Neutrophil (primary cell): ENCODE results near the gene CBLN2.

Experiments used
- H3K27ac ChIP-seq: fragments of 200-600 bp; sonication (generic); 2 replicates; pipeline ENCODE4 v1.5.1; 2016; ENCODE audit warnings: mild to moderate bottlenecking, moderate library complexity
- H3K27me3 ChIP-seq: fragments of 200-600 bp; sonication (generic); 2 replicates; pipeline ENCODE4 v1.6.0; 2016; ENCODE audit warnings: mild to moderate bottlenecking
- H3K36me3 ChIP-seq: fragments of 200-600 bp; sonication (generic); 2 replicates; pipeline ENCODE4 v1.5.1; 2017
- H3K4me1 ChIP-seq, 2 experiments: fragments of 200-600 bp in 1 of 2; sonication (generic) in 1 of 2; 1 replicate in 1 of 2; 2 replicates in 1 of 2; pipeline versions ENCODE4 v1.5.1 to v1.6.1; 2013 to 2016; ENCODE audit warnings: low read depth in 1 of 2, low read length in 1 of 2, mild to moderate bottlenecking in 1 of 2, moderate library complexity in 1 of 2; ENCODE audit not compliant: control insufficient read depth in 1 of 2, insufficient read depth in 1 of 2
- H3K4me3 ChIP-seq, 2 experiments: fragments of 200-600 bp in 1 of 2; sonication (generic) in 1 of 2; 1 replicate in 1 of 2; 2 replicates in 1 of 2; pipeline ENCODE4 v1.5.1; 2013 to 2016; ENCODE audit warnings: low read depth in 1 of 2, low read length in 1 of 2, mild to moderate bottlenecking in 1 of 2, moderate library complexity in 1 of 2
- H3K9me3 ChIP-seq: fragments of 200-600 bp; sonication (generic); 2 replicates; pipeline ENCODE4 v1.5.1; 2016
- TF ChIP-seq, protein P1 (sequence below): fragments of 200-600 bp; sonication (generic); IDR thresholded peaks from 2 replicates; pipeline ENCODE4 v1.5.1; 2016; ENCODE audit warnings: antibody characterized with exemption

Gene CBLN2

DNA sequence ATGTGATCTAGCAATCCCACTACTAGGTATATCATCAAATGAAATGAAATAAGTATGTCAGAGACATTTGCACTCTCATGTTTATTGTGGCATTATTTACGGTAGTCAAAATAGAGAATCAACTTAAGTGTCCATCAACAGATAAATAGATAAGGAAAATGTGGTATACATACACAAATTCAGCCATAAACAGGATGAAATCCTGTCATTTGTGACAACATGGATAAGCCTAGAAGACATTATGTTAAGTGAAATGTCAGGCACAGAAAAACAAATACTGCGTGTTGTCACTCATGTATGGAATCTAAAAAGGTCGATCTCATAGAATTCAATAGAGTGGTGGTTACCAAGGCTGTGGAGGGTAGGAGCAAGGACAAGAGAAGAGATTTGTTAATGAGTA, 22.1 kb upstream of the CBLN2 start:
- Histone ChIP-seq H3K4me3 (no peak overlapping the region), H3K36me3 (no peaks in the 10 kb centered on the region), H3K4me1 (no peaks in the 10 kb centered on the region), H3K9me3 (no peaks in the 10 kb centered on the region), H3K27me3 (no peaks in the 10 kb centered on the region), H3K27ac (no peak overlapping the region)
- TF ChIP-seq, protein P1, sequence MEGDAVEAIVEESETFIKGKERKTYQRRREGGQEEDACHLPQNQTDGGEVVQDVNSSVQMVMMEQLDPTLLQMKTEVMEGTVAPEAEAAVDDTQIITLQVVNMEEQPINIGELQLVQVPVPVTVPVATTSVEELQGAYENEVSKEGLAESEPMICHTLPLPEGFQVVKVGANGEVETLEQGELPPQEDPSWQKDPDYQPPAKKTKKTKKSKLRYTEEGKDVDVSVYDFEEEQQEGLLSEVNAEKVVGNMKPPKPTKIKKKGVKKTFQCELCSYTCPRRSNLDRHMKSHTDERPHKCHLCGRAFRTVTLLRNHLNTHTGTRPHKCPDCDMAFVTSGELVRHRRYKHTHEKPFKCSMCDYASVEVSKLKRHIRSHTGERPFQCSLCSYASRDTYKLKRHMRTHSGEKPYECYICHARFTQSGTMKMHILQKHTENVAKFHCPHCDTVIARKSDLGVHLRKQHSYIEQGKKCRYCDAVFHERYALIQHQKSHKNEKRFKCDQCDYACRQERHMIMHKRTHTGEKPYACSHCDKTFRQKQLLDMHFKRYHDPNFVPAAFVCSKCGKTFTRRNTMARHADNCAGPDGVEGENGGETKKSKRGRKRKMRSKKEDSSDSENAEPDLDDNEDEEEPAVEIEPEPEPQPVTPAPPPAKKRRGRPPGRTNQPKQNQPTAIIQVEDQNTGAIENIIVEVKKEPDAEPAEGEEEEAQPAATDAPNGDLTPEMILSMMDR = no peak

GRCh38 chr18:72555968-72556367, 11.8 kb upstream of the CBLN2 start:
- H3K4me1 ChIP-seq = peaks cover 8 to 18% of the 10 kb centered on the region in 2 experiments
- no peak overlapping the region for H3K27ac ChIP-seq
- H3K27me3 ChIP-seq = no peaks in the 10 kb centered on the region
- TF ChIP-seq, protein P1 = no peak
- no peak overlapping the region for H3K4me3 ChIP-seq
- H3K9me3 ChIP-seq = no peaks in the 10 kb centered on the region
- H3K36me3 ChIP-seq = no peaks in the 10 kb centered on the region

GRCh38 chr18:72555101-72555500, 11.0 kb upstream of the CBLN2 start:
- no peaks in the 10 kb centered on the region for H3K36me3 ChIP-seq
- H3K27ac ChIP-seq = no peak overlapping the region
- TF ChIP-seq, protein P1 = no peak
- H3K4me3 ChIP-seq = no peak overlapping the region
- no peaks in the 10 kb centered on the region for H3K27me3 ChIP-seq
- no peaks in the 10 kb centered on the region for H3K9me3 ChIP-seq
- H3K4me1 ChIP-seq = peaks cover 8 to 18% of the 10 kb centered on the region in 2 experiments

DNA sequence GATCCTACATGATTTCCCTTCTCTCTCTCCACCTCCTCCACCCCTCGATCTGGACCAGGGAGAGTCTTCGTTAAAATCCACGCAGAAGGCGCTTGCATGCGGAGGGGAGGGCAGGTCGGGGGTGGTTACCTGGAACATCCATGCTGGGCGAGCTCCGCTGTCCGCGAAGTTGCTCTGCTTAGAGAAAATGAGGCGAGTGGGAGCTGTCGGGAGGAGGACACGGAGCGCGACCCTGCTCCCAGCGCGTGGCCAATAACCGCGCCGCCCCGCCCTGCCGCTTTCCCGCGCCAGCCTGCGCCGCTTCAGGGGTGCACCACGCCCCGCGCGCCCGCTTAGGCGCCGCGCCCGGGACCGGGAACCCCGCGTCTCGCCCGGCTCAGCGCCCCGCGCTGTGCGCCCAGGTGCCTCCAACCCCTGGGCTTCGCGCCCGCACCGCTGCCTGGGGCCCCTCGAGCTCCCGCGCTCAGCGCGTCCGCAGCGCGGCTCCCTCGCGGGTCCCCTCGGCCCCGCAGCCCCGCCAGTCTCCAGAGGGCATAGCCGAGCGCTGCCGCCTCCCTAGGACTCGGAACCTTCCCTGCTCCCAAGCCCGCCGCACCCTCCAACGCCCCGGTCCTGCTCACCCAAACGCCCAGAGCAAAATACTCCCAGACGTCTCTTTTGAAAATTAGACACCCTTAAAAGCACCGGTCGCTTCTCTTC, 636 bp downstream of the CBLN2 start:
- Histone ChIP-seq H3K27ac (no peak overlapping the region), H3K36me3 (no peaks in the 10 kb centered on the region), H3K27me3 (peaks cover 85% of the 10 kb centered on the region), H3K4me1 (peaks cover 0 to 17% of the 10 kb centered on the region in 2 experiments), H3K4me3 (no peak overlapping the region), H3K9me3 (no peaks in the 10 kb centered on the region)
- TF ChIP-seq, protein P1 = no peak

GRCh38 chr18:72542984-72543356, 1.2 kb downstream of the CBLN2 start:
- Histone ChIP-seq H3K9me3 (no peaks in the 10 kb centered on the region), H3K4me3 (no peak overlapping the region), H3K27ac (no peak overlapping the region), H3K36me3 (no peaks in the 10 kb centered on the region), H3K4me1 (peaks cover 0 to 16% of the 10 kb centered on the region in 2 experiments), H3K27me3 (peaks cover 90% of the 10 kb centered on the region)
- TF ChIP-seq, protein P1 = no peak
